K562 (cell line): ENCODE results near the gene OOSP1. TPM values are rescaled to one million over a fixed set of nuclear protein-coding genes. Genes with fewer than 3 reads are reported as not detected.

ENCODE experiments used
- ARID4B ChIP-seq: sonication (generic); formaldehyde crosslinking; IDR thresholded peaks from 2 replicates; pipeline ENCODE4 v1.8.0; 2022; ENCODE audit warnings: mild to moderate bottlenecking, missing genetic modification reagents
- CCAR2 ChIP-seq: fragments of 200-400 bp; formaldehyde crosslinking; IDR thresholded peaks from 2 replicates; pipeline ENCODE4 v1.6.1; 2017; ENCODE audit warnings: mild to moderate bottlenecking, low read depth, low read length
- ELK1 ChIP-seq: sonication (generic); formaldehyde crosslinking; IDR thresholded peaks from 2 replicates; pipeline ENCODE4 v1.8.1; 2022; ENCODE audit warnings: missing genetic modification reagents
- FOXP4 ChIP-seq: sonication (generic); formaldehyde crosslinking; IDR thresholded peaks from 2 replicates; pipeline ENCODE4 v1.8.0; 2022; ENCODE audit warnings: mild to moderate bottlenecking, missing genetic modification reagents, borderline replicate concordance
- HDAC6 ChIP-seq: IDR thresholded peaks from 2 replicates; pipeline ENCODE4 v1.6.1; 2012; ENCODE audit warnings: low read depth, mild to moderate bottlenecking, control low read depth, inconsistent platforms, low read length, moderate library complexity
- MYBL2 ChIP-seq, 2 experiments: fragments of 450-650 bp in 1 of 2; sonication (generic) in 1 of 2; formaldehyde crosslinking in 1 of 2; IDR thresholded peaks; 2 replicates each; pipeline versions ENCODE4 v1.6.1 to v1.8.1; 2017 to 2022; ENCODE audit warnings: borderline replicate concordance in 1 of 2, inconsistent platforms in 1 of 2, low read depth in 1 of 2, mild to moderate bottlenecking in 1 of 2, missing genetic modification reagents in 1 of 2, moderate library complexity in 1 of 2
- NFE2L1 ChIP-seq: fragments of 450-650 bp; IDR thresholded peaks from 2 replicates; pipeline ENCODE4 v1.6.1; 2016; ENCODE audit warnings: missing genetic modification characterization, low read depth, mild to moderate bottlenecking, missing compliant biosample characterization, moderate library complexity, borderline replicate concordance
- SREBF1 ChIP-seq: fragments of 150-350 bp; IDR thresholded peaks from 2 replicates; pipeline ENCODE4 v1.6.1; 2014; ENCODE audit warnings: antibody characterized with exemption, low read depth, low read length, borderline replicate concordance
- ZBTB26 ChIP-seq: fragments of 450-650 bp; formaldehyde crosslinking; IDR thresholded peaks from 2 replicates; pipeline ENCODE4 v1.4.0; 2022; ENCODE audit warnings: missing genetic modification characterization
- ZBTB5 ChIP-seq: fragments of 450-650 bp; IDR thresholded peaks from 2 replicates; pipeline ENCODE4 v1.6.1; 2017; ENCODE audit warnings: antibody characterized with exemption
- ZNF395 ChIP-seq: fragments of 200-800 bp; sonication (Bioruptor generic); IDR thresholded peaks from 2 replicates; pipeline ENCODE4 v1.6.1; 2017; ENCODE audit warnings: missing genetic modification characterization, missing compliant biosample characterization
- ZNF696 ChIP-seq: fragments of 250-450 bp; sonication (Bioruptor Pico); conservative IDR thresholded peaks from 2 replicates; pipeline ENCODE4 v1.4.0; 2020; ENCODE audit warnings: mild to moderate bottlenecking, moderate library complexity
- polyA plus RNA-seq, 8 experiments: library from polyadenylated mRNA; depleted of rRNA in 4 of 8; stranded (reverse) in 5 of 8; unstranded in 3 of 8; fragments of >200 nt; fragmentation: Nextera tagmentation in 2 of 8; fragmentation: Illumina TruSeq in 1 of 8; extraction: Ambion mirVana in 2 of 8; extraction: Trizol in 1 of 8; gene quantifications; 2 replicates each; pipeline versions ENCODE4 v1.2.1 to v1.2.3, GENCODE V29; 2011 to 2014; ENCODE audit warnings: inconsistent platforms in 1 of 8, missing spikeins in 1 of 8
- total RNA-seq, 7 experiments: library from RNA; depleted of rRNA in 6 of 7; stranded (reverse); fragments of >200 nt in 6 of 7; fragmentation: Illumina TruSeq in 2 of 7; extraction: Trizol in 2 of 7; gene quantifications; 2 replicates each; pipeline versions ENCODE4 v1.2.1 to v1.2.3, GENCODE V29; 2011 to 2021; ENCODE audit warnings: low replicate concordance in 1 of 7

Gene OOSP1
- total and polyA plus RNA-seq, 9 of the 15 experiments (the other 6 are each of a cell fraction or from before 2014, with no cell fraction given), result 0.14 to 3.0 (median 0.61) TPM

- TF ChIP-seq ZBTB26 (CRISPR knock-in tag), result no peak
- TF ChIP-seq ZNF696 (CRISPR knock-in tag), result no peak
- TF ChIP-seq FOXP4, result no peak
- TF ChIP-seq CCAR2, result no peak
- no peak for TF ChIP-seq ZBTB5
- TF ChIP-seq ZNF395, result no peak; the same call in none of the 2 replicates
- TF ChIP-seq ARID4B (CRISPR knock-in tag), result no peak
- TF ChIP-seq HDAC6, result no peak
- TF ChIP-seq MYBL2 (IDR thresholded peaks at IDR 0.05; ENCODE audit: low read depth), result no peak
- no peak for TF ChIP-seq MYBL2 (CRISPR knock-in tag; IDR thresholded peaks at IDR 0.05; ENCODE audit: borderline replicate concordance)
- TF ChIP-seq ELK1 (CRISPR knock-in tag), result no peak
- TF ChIP-seq NFE2L1 (tag), result no peak
- no peak for TF ChIP-seq SREBF1
Observed at GRCh38 chr11:59967677-59968394, 29.6 kb downstream of the OOSP1 start (continued).
